Measurements from ENCODE around the gene PRICKLE2.

PRICKLE2 gene

GRCh38 chr3:64262574-64263114 lies 37.4 kb upstream of the PRICKLE2 start:
- no peak for DNase-seq
- Histone ChIP-seq H3K9ac (ENCODE audit: low read length) (no peak overlapping the region), H3K36me3 (ENCODE audit: control insufficient read depth in 1 of 2, insufficient read depth in 2 of 2, low read length in 2 of 2) (peaks cover 1 to 6% of the 10 kb centered on the region in 2 experiments), H3K27ac (ENCODE audit: low read depth, low read length) (no peak overlapping the region), H3K9me3 (ENCODE audit: insufficient read depth, low read depth, low read length) (no peaks in the 10 kb centered on the region), H3K79me2 (ENCODE audit: control insufficient read depth, insufficient read depth, low read length, poor library complexity) (peaks cover 19% of the 10 kb centered on the region), H2BK120ac (ENCODE audit: insufficient read depth, low read length, poor library complexity) (no peak overlapping the region), H3K18ac (ENCODE audit: low read length) (no peak overlapping the region), H3K79me1 (ENCODE audit: low read length) (peaks cover 20% of the 10 kb centered on the region), H2BK5ac (ENCODE audit: low read depth, low read length, poor library complexity) (no peak overlapping the region), H2AFZ (ENCODE audit: insufficient read depth, low read length, poor library complexity) (no peak overlapping the region), H3K4me1 (ENCODE audit: control insufficient read depth in 1 of 2, insufficient read depth in 2 of 2, low read length in 2 of 2) (peaks cover 12 to 18% of the 10 kb centered on the region in 2 experiments), H3K4me3 (ENCODE audit: low read depth, low read length) (no peak overlapping the region), H3K4me2 (ENCODE audit: low read length) (no peak overlapping the region), H4K12ac (ENCODE audit: low read depth, low read length) (no peak overlapping the region), H4K8ac (ENCODE audit: low read depth, low read length) (no peak overlapping the region), H3K4ac (ENCODE audit: low read depth, low read length) (peak overlapping the region; percentile 78), H4K91ac (ENCODE audit: low read depth, low read length) (no peak overlapping the region), H2AK5ac (ENCODE audit: low read length) (no peak overlapping the region), H3K27me3 (ENCODE audit: insufficient read depth, low read length) (no peaks in the 10 kb centered on the region), H2BK12ac (ENCODE audit: low read length) (peak overlapping the region; percentile 20), H3K23ac (ENCODE audit: low read length) (no peak overlapping the region), H3K14ac (ENCODE audit: low read length) (no peak overlapping the region)
- no CpG with 5 or more reads among the region's 4 CpGs for WGBS (ENCODE audit: extremely low coverage, insufficient coverage, insufficient read length)

GRCh38 chr3:64260431-64260830 lies 35.2 kb upstream of the PRICKLE2 start:
- Histone ChIP-seq H3K9ac (ENCODE audit: low read length) (no peak overlapping the region), H3K4ac (ENCODE audit: low read depth, low read length) (peak overlapping the region; percentile 60), H3K36me3 (ENCODE audit: control insufficient read depth in 1 of 2, insufficient read depth in 2 of 2, low read length in 2 of 2) (peaks cover 1 to 13% of the 10 kb centered on the region in 2 experiments), H3K4me2 (ENCODE audit: low read length) (no peak overlapping the region), H3K79me2 (ENCODE audit: control insufficient read depth, insufficient read depth, low read length, poor library complexity) (peaks cover 20% of the 10 kb centered on the region), H3K27me3 (ENCODE audit: insufficient read depth, low read length) (no peaks in the 10 kb centered on the region), H3K27ac (ENCODE audit: low read depth, low read length) (no peak overlapping the region), H2BK5ac (ENCODE audit: low read depth, low read length, poor library complexity) (no peak overlapping the region), H3K14ac (ENCODE audit: low read length) (no peak overlapping the region), H2BK120ac (ENCODE audit: insufficient read depth, low read length, poor library complexity) (no peak overlapping the region), H4K12ac (ENCODE audit: low read depth, low read length) (no peak overlapping the region), H4K91ac (ENCODE audit: low read depth, low read length) (no peak overlapping the region), H3K23ac (ENCODE audit: low read length) (no peak overlapping the region), H3K79me1 (ENCODE audit: low read length) (peaks cover 12% of the 10 kb centered on the region), H3K4me1 (ENCODE audit: control insufficient read depth in 1 of 2, insufficient read depth in 2 of 2, low read length in 2 of 2) (peaks cover 17 to 24% of the 10 kb centered on the region in 2 experiments), H2AK5ac (ENCODE audit: low read length) (no peak overlapping the region), H2BK12ac (ENCODE audit: low read length) (no peak overlapping the region), H2AFZ (ENCODE audit: insufficient read depth, low read length, poor library complexity) (no peak overlapping the region), H4K8ac (ENCODE audit: low read depth, low read length) (no peak overlapping the region), H3K4me3 (ENCODE audit: low read depth, low read length) (no peak overlapping the region), H3K18ac (ENCODE audit: low read length) (no peak overlapping the region), H3K9me3 (ENCODE audit: insufficient read depth, low read depth, low read length) (no peaks in the 10 kb centered on the region)
- no peak for DNase-seq
- WGBS (ENCODE audit: extremely low coverage, insufficient coverage, insufficient read length) = no CpG with 5 or more reads among the region's 4 CpGs

DNA sequence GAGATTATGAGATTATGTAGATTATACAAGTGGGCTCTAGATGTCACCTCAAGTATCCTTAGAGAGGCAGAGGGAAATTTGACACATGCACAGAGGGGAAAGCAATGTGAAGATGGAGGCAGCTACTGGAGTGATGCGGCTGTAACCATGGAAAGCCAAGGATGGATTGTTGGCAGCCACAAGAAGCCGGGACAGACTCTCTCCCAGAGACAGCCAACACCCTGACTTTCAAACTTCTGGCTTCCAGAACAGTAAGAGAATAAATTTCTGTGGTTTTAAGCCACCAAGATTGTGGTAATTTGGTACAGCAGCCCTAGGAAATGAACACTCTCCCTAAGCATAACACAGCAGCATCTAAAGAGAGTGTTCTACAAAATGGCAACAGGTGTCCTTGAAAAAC lies 34.4 kb upstream of the PRICKLE2 start:
- no CpG with 5 or more reads among the region's 2 CpGs for WGBS (ENCODE audit: extremely low coverage, insufficient coverage, insufficient read length)
- no peak overlapping the region for H3K9ac ChIP-seq (ENCODE audit: low read length)
- peaks cover 5 to 19% of the 10 kb centered on the region in 2 experiments for H3K36me3 ChIP-seq (ENCODE audit: control insufficient read depth in 1 of 2, insufficient read depth in 2 of 2, low read length in 2 of 2)
- no peak overlapping the region for H2AFZ ChIP-seq (ENCODE audit: insufficient read depth, low read length, poor library complexity)
- no peaks in the 10 kb centered on the region for H3K9me3 ChIP-seq (ENCODE audit: insufficient read depth, low read depth, low read length)
- no peak overlapping the region for H3K4ac ChIP-seq (ENCODE audit: low read depth, low read length)
- H3K27me3 ChIP-seq (ENCODE audit: insufficient read depth, low read length) = no peaks in the 10 kb centered on the region
- H3K14ac ChIP-seq (ENCODE audit: low read length) = no peak overlapping the region
- H3K79me1 ChIP-seq (ENCODE audit: low read length) = peaks cover 12% of the 10 kb centered on the region
- no peak overlapping the region for H2AK5ac ChIP-seq (ENCODE audit: low read length)
- no peak overlapping the region for H4K12ac ChIP-seq (ENCODE audit: low read depth, low read length)
- H3K4me3 ChIP-seq (ENCODE audit: low read depth, low read length) = no peak overlapping the region
- H3K79me2 ChIP-seq (ENCODE audit: control insufficient read depth, insufficient read depth, low read length, poor library complexity) = peaks cover 20% of the 10 kb centered on the region
- no peak for DNase-seq
- no peak overlapping the region for H2BK120ac ChIP-seq (ENCODE audit: insufficient read depth, low read length, poor library complexity)
- no peak overlapping the region for H3K23ac ChIP-seq (ENCODE audit: low read length)
- H3K27ac ChIP-seq (ENCODE audit: low read depth, low read length) = no peak overlapping the region
- no peak overlapping the region for H2BK12ac ChIP-seq (ENCODE audit: low read length)
- H4K91ac ChIP-seq (ENCODE audit: low read depth, low read length) = no peak overlapping the region
- H3K4me2 ChIP-seq (ENCODE audit: low read length) = no peak overlapping the region
- peaks cover 21 to 29% of the 10 kb centered on the region in 2 experiments for H3K4me1 ChIP-seq (ENCODE audit: control insufficient read depth in 1 of 2, insufficient read depth in 2 of 2, low read length in 2 of 2)
- no peak overlapping the region for H2BK5ac ChIP-seq (ENCODE audit: low read depth, low read length, poor library complexity)
- no peak overlapping the region for H4K8ac ChIP-seq (ENCODE audit: low read depth, low read length)
- H3K18ac ChIP-seq (ENCODE audit: low read length) = no peak overlapping the region

- no peak overlapping the region for H3K9ac ChIP-seq (ENCODE audit: low read length)
- H2BK120ac ChIP-seq (ENCODE audit: insufficient read depth, low read length, poor library complexity) = no peak overlapping the region
These were observed 32.0 kb upstream of the PRICKLE2 start for GRCh38 chr3:64257100-64257755.

More at GRCh38 chr3:64257100-64257755, 32.0 kb upstream of the PRICKLE2 start:
- Histone ChIP-seq H2BK5ac (ENCODE audit: low read depth, low read length, poor library complexity) (no peak overlapping the region), H3K18ac (ENCODE audit: low read length) (no peak overlapping the region), H4K12ac (ENCODE audit: low read depth, low read length) (no peak overlapping the region), H4K8ac (ENCODE audit: low read depth, low read length) (no peak overlapping the region), H3K4me2 (ENCODE audit: low read length) (no peak overlapping the region), H3K36me3 (ENCODE audit: control insufficient read depth in 1 of 2, insufficient read depth in 2 of 2, low read length in 2 of 2) (peaks cover 5 to 23% of the 10 kb centered on the region in 2 experiments), H3K27ac (ENCODE audit: low read depth, low read length) (no peak overlapping the region), H2AFZ (ENCODE audit: insufficient read depth, low read length, poor library complexity) (no peak overlapping the region), H3K9me3 (ENCODE audit: insufficient read depth, low read depth, low read length) (no peaks in the 10 kb centered on the region), H3K14ac (ENCODE audit: low read length) (no peak overlapping the region), H3K27me3 (ENCODE audit: insufficient read depth, low read length) (no peaks in the 10 kb centered on the region), H3K79me1 (ENCODE audit: low read length) (peaks cover 3% of the 10 kb centered on the region), H3K23ac (ENCODE audit: low read length) (no peak overlapping the region), H3K4me1 (ENCODE audit: control insufficient read depth in 1 of 2, insufficient read depth in 2 of 2, low read length in 2 of 2) (peaks cover 8 to 17% of the 10 kb centered on the region in 2 experiments), H3K4ac (ENCODE audit: low read depth, low read length) (peak overlapping the region; percentile 39), H4K91ac (ENCODE audit: low read depth, low read length) (no peak overlapping the region), H3K79me2 (ENCODE audit: control insufficient read depth, insufficient read depth, low read length, poor library complexity) (peaks cover 7% of the 10 kb centered on the region), H2AK5ac (ENCODE audit: low read length) (no peak overlapping the region), H3K4me3 (ENCODE audit: low read depth, low read length) (no peak overlapping the region), H2BK12ac (ENCODE audit: low read length) (no peak overlapping the region)
- DNase-seq = no peak

Data from trophoblast cell (in vitro differentiated cells and primary cell).